GM18909 (cell line): ENCODE results near the gene ZNF473.

Experiments
- ATAC-seq: cut with Tn5 transposase; IDR thresholded peaks from one replicate; pipeline ENCODE4 v1.9.1; 2021; ENCODE audit warnings: mild to moderate bottlenecking; ENCODE audit not compliant: unreplicated experiment, poor library complexity

ZNF473 gene

DNA sequence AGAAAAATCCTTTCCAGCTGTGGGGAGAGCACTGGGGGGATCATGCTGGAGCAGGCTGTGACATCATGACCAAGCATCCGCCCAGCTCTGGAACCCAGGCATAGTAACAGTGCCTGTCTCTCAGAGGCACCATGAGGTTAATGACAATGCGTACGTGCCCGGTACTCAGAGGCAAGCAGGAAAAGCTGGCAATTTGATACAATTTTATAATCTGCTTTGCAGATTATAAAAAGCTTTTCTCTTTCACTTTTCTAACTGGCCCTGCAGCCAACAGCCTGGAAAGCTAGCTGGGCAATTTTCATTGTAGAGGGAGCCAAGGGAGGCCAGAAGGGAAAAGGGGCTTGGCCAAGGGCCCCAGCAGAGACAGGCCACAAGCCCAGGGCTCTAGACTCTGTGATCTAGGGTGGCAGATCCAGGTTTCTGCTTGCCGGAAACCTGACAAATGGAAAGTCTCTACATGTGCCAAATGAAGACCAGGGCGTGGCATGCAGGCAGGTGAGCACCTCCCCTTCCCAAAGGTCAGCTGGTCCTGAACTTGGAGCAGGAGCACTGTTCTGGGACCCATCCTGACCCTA lies 23.3 kb upstream of the ZNF473 start:
- ATAC-seq: no peak

DNA sequence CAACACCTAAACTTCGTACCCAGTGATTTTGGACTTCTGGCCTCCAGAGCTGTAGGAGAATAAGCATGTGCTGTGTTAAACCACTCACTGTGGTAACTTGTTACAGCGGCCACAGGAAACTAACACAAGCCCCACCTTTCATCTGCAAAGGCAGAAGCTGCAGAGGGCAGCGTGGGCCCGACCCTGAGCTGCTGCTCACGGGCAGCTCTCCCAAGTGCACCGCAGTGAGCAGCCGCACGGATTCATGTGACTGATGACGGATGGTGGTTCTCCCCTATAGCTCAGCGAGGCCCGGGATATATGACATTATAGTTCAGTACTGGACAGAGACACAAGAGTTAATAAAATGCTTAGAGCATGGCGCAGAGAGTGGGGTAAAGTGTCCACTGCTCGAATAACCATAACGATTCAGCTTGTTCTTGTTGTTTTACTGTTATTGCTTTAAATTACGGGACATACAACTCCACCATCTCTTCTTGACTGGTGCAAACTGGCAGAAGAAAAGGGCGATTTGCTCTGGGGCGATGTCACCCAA lies 22.5 kb upstream of the ZNF473 start:
- ATAC-seq: no peak

- ATAC-seq: no peak
These were observed 21.9 kb upstream of the ZNF473 start for GRCh38 chr19:50003810-50004419.

GRCh38 chr19:50005428-50005827 lies 20.4 kb upstream of the ZNF473 start:
- ATAC-seq: no peak

DNA sequence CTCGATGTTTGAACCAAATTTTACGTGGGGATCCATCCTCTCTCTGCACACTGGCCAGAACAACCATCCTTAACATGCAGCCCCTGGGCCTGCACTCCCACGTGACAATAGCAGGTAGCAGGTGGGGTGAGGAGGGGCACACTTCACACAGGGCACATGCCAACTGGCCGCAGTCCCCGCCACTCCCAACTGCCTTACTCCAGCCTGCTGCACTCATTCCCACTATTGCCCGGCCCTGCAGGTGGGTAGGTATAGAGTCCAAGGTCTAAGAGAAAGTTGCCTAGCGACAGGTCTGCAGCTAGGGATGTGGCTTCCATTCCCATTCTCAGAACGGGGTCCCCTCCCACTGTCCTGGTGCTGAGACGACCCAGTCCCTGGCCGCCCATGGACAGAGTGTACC lies 18.6 kb upstream of the ZNF473 start:
- ATAC-seq: no peak

DNA sequence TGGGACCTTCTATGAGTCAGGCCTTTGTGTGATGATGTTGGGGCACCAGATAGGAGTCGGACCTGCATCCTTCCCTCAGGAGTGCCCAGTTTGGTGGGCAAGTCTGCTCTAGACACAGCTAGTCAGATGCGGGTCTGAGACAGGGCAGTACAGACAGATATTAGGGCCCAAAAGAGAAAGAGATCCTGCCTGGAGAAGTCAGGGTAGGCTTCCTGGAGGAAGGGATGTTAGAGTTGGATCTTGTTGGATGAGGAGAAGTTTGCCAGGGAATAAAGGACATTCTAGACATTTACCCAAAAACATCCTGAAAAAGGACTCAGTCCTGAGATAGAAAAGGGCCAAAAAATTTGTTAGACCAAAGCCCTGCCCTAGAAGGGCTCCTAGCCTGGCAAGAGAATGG lies 17.9 kb upstream of the ZNF473 start:
- no peak for ATAC-seq

DNA sequence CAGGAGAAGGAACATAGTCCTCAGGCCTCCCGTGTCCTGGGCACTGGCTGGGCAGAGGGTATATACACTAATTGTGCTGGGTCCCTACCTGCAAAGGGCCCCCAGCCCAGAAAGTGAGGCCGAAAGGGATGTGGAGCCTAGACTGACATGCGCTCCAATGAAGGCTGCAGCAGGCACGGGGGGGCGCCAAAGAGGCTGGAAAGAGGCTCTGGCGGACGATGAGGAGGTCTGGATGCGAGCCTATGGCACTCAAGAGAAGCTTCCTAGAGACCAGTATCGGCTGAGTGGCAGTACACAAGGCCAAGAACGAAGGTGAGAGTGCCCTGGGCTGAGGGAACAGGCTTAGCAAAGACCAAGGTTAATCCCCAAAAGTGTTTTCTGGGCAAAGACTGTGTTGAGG lies 17.3 kb upstream of the ZNF473 start:
- ATAC-seq: no peak

DNA sequence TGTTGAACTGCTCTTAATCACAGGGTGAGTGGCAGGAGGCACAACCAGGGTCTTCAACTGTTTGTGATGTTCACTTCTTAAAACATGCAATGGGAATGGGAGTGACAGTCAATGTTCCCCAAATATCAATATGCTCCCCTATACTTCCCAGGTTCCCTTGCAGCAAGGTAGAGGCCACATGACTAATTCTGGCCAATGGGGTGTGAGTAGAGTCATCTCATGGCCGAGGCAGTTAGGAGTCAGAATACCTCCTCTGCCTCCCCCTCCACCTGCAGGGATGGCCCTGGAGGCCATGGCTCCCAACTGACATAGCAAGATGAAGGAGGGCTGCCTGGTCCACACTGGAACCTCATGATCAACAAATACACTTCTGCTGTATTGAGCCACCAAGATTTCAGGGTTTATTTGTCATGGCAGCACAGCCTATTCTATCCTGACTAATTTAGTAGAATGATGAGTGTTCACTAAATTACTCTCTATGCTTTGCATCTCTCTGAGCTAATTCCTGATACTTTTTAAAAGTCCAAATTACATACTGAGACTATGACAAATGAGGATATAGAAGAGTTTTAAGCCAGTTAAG lies 9.5 kb upstream of the ZNF473 start:
- ATAC-seq: no peak

- no peak for ATAC-seq
These were observed 5.3 kb upstream of the ZNF473 start for GRCh38 chr19:50020481-50020880.

DNA sequence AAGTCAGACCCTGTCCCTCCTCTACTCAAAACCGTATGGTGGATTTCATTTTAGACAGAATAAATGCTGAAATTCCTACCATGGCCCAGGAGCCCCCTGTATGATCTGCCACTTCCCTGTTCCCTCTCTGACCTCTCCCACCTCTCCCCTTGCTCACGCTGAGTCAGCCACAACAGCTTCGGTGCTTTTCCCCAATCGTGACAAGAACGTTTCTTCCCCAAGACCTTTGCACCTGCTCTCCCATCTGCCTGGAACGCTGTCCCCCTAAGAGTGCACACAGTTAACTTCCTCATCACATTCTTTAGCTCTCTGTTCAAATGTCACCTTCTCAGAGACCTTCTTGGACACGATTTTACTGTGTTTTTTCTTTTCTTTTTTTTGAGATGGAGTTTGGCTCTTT lies 3.0 kb upstream of the ZNF473 start:
- ATAC-seq: no peak

GRCh38 chr19:50024719-50025021 lies 1.1 kb upstream of the ZNF473 start:
- no peak for ATAC-seq

- ATAC-seq: peak; percentile 86
These were observed 597 bp upstream of the ZNF473 start, which contains the start of gene VRK3 for GRCh38 chr19:50025022-50025793. VRK3 (minus strand) TSS chr19:50025372; CDS start chr19:50016162, 9,210 bp downstream.

- ATAC-seq: no peak
These were observed 723 bp downstream of the ZNF473 start for GRCh38 chr19:50026550-50026906.

DNA sequence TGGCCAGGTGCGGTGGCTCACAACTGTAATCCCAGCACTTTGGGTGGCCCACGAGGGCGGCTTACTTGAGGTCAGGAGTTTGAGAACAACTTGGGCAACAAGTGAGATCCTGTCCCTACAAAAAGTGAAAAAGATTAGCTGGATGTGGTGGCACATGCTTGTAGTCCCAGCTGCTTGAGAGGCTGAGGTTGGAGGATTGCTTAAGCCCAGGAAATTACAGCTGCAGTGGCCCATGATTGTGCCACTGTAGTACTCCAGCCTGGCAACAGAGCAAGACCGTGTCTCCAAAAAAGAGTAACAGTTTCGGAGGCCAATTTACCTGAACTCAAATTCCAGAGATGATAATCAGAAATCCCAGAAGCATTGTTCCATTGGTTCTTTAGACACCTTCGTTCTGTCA lies 4.4 kb downstream of the ZNF473 start:
- no peak for ATAC-seq

- ATAC-seq: no peak
These were observed 5.1 kb downstream of the ZNF473 start for GRCh38 chr19:50030937-50031336.

- no peak for ATAC-seq
These were observed 11.1 kb downstream of the ZNF473 start for GRCh38 chr19:50036908-50037307.

DNA sequence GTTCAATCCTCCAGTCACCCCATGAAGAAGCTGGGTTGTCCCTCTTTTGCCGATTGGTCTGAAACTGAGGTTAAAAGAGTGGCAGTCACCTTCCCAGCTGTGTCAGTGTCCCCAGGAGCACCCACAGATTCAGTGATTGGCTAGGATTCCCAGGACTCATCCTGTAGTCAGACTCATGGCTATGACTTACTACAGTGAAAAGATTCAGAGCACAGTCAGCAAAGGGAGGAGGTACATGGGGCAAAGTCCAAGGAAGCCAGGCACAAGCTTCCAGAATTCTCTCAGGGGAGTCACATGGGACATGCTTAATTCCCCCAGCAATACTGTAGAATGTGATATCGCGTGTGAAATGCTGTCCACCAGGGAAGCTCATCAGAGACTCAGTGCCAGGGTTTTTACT lies 14.2 kb downstream of the ZNF473 start:
- no peak for ATAC-seq

DNA sequence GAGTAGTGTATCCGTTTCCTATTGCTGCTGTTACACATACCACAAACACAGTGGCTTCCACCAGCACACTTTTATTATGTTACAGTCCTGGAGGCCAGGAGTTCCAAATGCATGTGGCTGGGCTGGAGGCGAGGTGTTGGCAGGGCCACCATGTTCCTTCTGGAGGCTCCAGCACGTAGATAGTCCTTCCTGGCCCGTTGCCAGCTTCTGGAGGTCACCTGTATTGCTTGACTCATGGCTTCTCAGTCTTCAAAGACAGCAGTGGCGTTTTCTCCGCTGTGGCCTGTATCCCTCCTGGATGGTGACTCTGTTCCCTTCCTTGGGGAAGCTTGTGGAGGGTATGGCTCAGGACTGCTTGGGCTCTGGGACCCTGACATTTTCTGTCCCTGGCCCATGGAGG lies 15.2 kb downstream of the ZNF473 start:
- ATAC-seq: no peak

DNA sequence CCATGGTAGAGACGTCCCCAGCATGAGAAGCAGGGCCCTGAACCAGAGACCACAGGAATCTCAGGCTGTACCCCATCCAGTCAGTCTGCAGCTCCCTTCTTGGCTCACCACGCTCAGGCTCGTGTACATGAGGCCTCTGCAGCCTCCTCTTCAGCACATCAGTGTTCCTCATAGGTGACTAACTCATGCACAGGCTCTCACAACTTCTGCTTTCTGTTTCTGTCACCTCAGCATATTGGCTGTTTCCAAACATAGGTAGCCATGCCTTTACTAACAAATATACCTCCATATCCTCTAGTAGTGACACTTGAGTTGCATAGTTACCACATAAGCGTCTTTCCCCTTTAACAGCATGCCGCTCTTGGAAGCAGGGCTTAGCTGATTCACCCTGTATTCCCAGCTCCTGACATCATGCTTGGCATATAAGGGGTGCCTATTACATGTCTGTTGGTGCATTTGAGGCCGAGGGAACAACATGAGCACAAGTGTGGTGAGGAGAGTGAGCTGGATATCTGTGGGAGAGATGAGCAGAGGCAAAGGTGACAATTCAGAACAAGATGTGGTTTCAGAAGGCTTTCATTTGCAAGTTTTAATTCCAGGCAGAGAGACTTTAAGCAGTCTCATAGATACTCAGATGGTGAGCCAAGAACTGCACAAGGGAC lies 16.7 kb downstream of the ZNF473 start:
- no peak for ATAC-seq

DNA sequence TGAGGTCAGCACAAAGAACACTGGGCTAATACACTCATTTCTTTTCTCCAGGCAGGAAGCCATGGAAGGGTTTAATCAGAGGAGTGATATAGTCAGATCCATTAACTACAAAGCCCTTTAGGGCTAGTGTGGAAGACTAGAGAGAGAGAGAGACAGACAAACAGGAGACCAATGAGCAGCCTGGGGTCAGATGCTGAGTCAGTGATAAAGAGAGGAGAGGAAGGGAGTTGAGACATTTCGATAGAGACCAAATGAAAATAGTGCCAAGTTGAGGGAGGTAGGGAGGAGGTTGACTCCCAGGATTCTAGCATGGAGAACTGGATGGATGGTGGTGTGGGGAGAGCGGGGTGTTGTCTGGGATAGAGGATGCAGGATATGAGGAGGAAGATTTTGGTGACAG lies 18.2 kb downstream of the ZNF473 start:
- no peak for ATAC-seq

DNA sequence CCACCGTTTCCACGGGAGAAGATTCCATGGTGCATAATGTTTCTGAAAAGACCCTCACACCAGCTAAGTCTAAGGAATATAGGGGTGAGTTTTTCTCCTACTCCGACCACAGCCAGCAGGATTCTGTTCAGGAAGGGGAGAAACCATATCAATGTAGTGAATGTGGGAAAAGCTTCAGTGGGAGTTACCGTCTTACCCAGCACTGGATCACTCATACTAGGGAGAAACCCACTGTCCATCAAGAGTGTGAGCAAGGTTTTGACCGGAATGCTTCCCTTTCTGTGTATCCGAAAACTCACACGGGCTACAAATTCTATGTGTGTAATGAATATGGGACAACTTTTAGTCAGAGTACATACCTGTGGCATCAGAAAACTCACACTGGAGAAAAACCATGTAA lies 19.1 kb downstream of the ZNF473 start:
- ATAC-seq: no peak
